Astrocyte (in vitro differentiated cells and primary cell): ENCODE results near the gene MYADM. TPM values are rescaled to one million over a fixed set of nuclear protein-coding genes. Genes with fewer than 3 reads are reported as not detected.

Source experiments
- DNase-seq: peaks from one replicate; pipeline ENCODE4 v3.0.0-alpha.2; 2010; ENCODE audit warnings: low read depth
- FAIRE-seq: peaks from 2 replicates; lab custom pipeline; 2011; peaks lifted over from hg19 to GRCh38; lab: Jason Lieb, UNC
- H2AFZ ChIP-seq: 2 replicates; pipeline ENCODE4 v1.6.0; 2012; ENCODE audit warnings: low read depth, low read length, inconsistent platforms
- H3K27ac ChIP-seq: 2 replicates; pipeline ENCODE4 v1.5.1; 2011; ENCODE audit warnings: low read depth, low read length, inconsistent platforms
- H3K27me3 ChIP-seq: 2 replicates; pipeline ENCODE4 v1.6.0; 2011; ENCODE audit warnings: low read length, inconsistent platforms; ENCODE audit not compliant: insufficient read depth
- H3K36me3 ChIP-seq: 2 replicates; pipeline ENCODE4 v1.5.1; 2011; ENCODE audit warnings: low read length, inconsistent platforms; ENCODE audit not compliant: insufficient read depth
- H3K4me1 ChIP-seq: 2 replicates; pipeline ENCODE4 v1.5.1; 2011; ENCODE audit warnings: low read length, inconsistent platforms; ENCODE audit not compliant: insufficient read depth
- H3K4me2 ChIP-seq: 2 replicates; pipeline ENCODE4 v1.6.0; 2012; ENCODE audit warnings: low read length, inconsistent platforms
- H3K4me3 ChIP-seq: 2 replicates; pipeline ENCODE4 v1.5.1; 2011; ENCODE audit warnings: low read depth, mild to moderate bottlenecking, low read length, inconsistent platforms; ENCODE audit not compliant: insufficient read depth
- H3K79me2 ChIP-seq: 2 replicates; pipeline ENCODE4 v1.6.0; 2012; ENCODE audit warnings: mild to moderate bottlenecking, low read length, inconsistent platforms; ENCODE audit not compliant: insufficient read depth
- H3K9ac ChIP-seq: 2 replicates; pipeline ENCODE4 v1.6.0; 2012; ENCODE audit warnings: mild to moderate bottlenecking, low read length, inconsistent platforms
- H3K9me3 ChIP-seq: 2 replicates; pipeline ENCODE4 v1.5.1; 2012; ENCODE audit warnings: low read depth, mild to moderate bottlenecking, low read length, inconsistent platforms; ENCODE audit not compliant: insufficient read depth
- H4K20me1 ChIP-seq: 2 replicates; pipeline ENCODE4 v1.6.0; 2012; ENCODE audit warnings: low read length, inconsistent platforms; ENCODE audit not compliant: insufficient read depth
- H3K27ac Mint-ChIP-seq: one replicate; pipeline ENCODE4 v1.8.0; 2021; ENCODE audit warnings: mild to moderate bottlenecking, mixed read lengths; ENCODE audit not compliant: unreplicated experiment
- H3K27me3 Mint-ChIP-seq: one replicate; pipeline ENCODE4 v1.8.0; 2021; ENCODE audit warnings: low read depth, mixed read lengths; ENCODE audit not compliant: unreplicated experiment
- H3K36me3 Mint-ChIP-seq: one replicate; pipeline ENCODE4 v1.8.0; 2021; ENCODE audit warnings: low read depth, mixed read lengths; ENCODE audit not compliant: unreplicated experiment
- H3K4me1 Mint-ChIP-seq: one replicate; pipeline ENCODE4 v1.8.0; 2021; ENCODE audit warnings: low read depth, mixed read lengths; ENCODE audit not compliant: unreplicated experiment
- H3K4me3 Mint-ChIP-seq: one replicate; pipeline ENCODE4 v1.8.0; 2021; ENCODE audit warnings: mild to moderate bottlenecking, moderate library complexity, mixed read lengths; ENCODE audit not compliant: unreplicated experiment
- H3K9me3 Mint-ChIP-seq: one replicate; pipeline ENCODE4 v1.8.0; 2021; ENCODE audit warnings: mild to moderate bottlenecking, mixed read lengths; ENCODE audit not compliant: unreplicated experiment
- CTCF ChIP-seq: IDR thresholded peaks from 2 replicates; pipeline ENCODE4 v1.5.1; 2011; ENCODE audit warnings: low read depth, mild to moderate bottlenecking, inconsistent platforms, low read length, moderate library complexity; ENCODE audit not compliant: insufficient read depth
- EZH2 ChIP-seq: IDR thresholded peaks from 2 replicates; pipeline ENCODE4 v1.6.1; 2012; ENCODE audit warnings: mild to moderate bottlenecking, low read length, inconsistent platforms; ENCODE audit not compliant: insufficient read depth
- total RNA-seq: library from RNA; stranded (reverse); gene quantifications from 2 replicates; pipeline ENCODE4 v1.2.1, GENCODE V29; 2021

The MYADM gene
- total RNA-seq, 1 donor from 2014 or later, result 221 TPM

- Histone ChIP-seq H3K27me3 (no peaks in the 10 kb centered on the region), H4K20me1 (peaks cover 10% of the 10 kb centered on the region), H3K79me2 (peaks cover 28% of the 10 kb centered on the region), H2AFZ (peak overlapping the region; percentile 59), H3K4me3 (peak overlapping the region; percentile 43), H3K36me3 (no peaks in the 10 kb centered on the region), H3K4me1 (peaks cover 14% of the 10 kb centered on the region), H3K27ac (peak overlapping the region; percentile 96), H3K9ac (peak overlapping the region; percentile 89), H3K4me2 (peak overlapping the region; percentile 85), H3K9me3 (no peaks in the 10 kb centered on the region)
- DNase-seq, result no peak
- no peak for TF ChIP-seq CTCF
- no peak for TF ChIP-seq EZH2
- peaks cover 13% of the 10 kb centered on the region for H3K4me1 Mint-ChIP-seq
- H3K4me3 Mint-ChIP-seq, result peak overlapping the region; percentile 87
- H3K27me3 Mint-ChIP-seq, result peaks cover 2% of the 10 kb centered on the region
- FAIRE-seq, result no peak
- H3K36me3 Mint-ChIP-seq, result no peaks in the 10 kb centered on the region
- peak overlapping the region; percentile 99 for H3K27ac Mint-ChIP-seq
- no peaks in the 10 kb centered on the region for H3K9me3 Mint-ChIP-seq
Measured at GRCh38 chr19:53865918-53866864, 1.5 kb upstream of the MYADM start.

DNA sequence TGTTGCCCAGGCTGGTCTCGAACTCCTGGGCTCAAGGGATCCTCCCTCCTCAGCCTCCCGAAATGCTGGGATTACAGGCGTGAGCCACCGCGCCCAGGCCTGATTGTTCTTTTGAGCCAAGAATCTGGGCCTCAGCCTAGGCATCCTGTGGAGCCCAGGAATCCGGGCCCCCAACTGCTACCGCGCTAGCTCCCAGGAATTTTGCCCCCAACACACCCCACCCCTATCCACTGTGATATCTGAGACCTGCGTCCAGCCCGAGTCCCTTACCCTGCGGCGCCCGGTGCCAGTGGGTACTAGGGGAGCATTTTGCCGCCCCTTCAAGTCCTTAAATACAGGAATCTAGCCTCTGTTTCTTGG is 838 bp upstream of the MYADM start:
- H3K4me3 Mint-ChIP-seq, result peak overlapping the region; percentile 87
- peak overlapping the region; percentile 99 for H3K27ac Mint-ChIP-seq
- peak overlapping the region; percentile 85 for H3K4me2 ChIP-seq
- H3K4me1 Mint-ChIP-seq, result peaks cover 13% of the 10 kb centered on the region
- no peaks in the 10 kb centered on the region for H3K9me3 ChIP-seq
- H3K9ac ChIP-seq, result peak overlapping the region; percentile 89
- peaks cover 14% of the 10 kb centered on the region for H3K4me1 ChIP-seq
- no peak overlapping the region for H2AFZ ChIP-seq
- no peak for DNase-seq
- H3K27ac ChIP-seq, result peak overlapping the region; percentile 96
- H3K79me2 ChIP-seq, result peaks cover 33% of the 10 kb centered on the region
- no peaks in the 10 kb centered on the region for H3K36me3 Mint-ChIP-seq
- no peaks in the 10 kb centered on the region for H3K36me3 ChIP-seq
- H4K20me1 ChIP-seq, result peaks cover 15% of the 10 kb centered on the region
- peak overlapping the region; percentile 43 for H3K4me3 ChIP-seq
- FAIRE-seq, result no peak
- peaks cover 2% of the 10 kb centered on the region for H3K27me3 Mint-ChIP-seq
- TF ChIP-seq CTCF (no peak), EZH2 (no peak)
- no peaks in the 10 kb centered on the region for H3K27me3 ChIP-seq
- no peaks in the 10 kb centered on the region for H3K9me3 Mint-ChIP-seq
